WI38 (cell line): Measurements from ENCODE around the gene GNAT2.
"Not testable (repeated sequence)": the region's sequence is repeated elsewhere in the genome, so short reads cannot be mapped to it uniquely, and the experiment has no call there.

Source experiments
- H3K4me3 ChIP-seq: 2 replicates; pipeline ENCODE4 v1.5.1; 2011; ENCODE audit warnings: low read depth, mild to moderate bottlenecking, control low read depth, low read length
- CTCF ChIP-seq: IDR thresholded peaks from 2 replicates; pipeline ENCODE4 v1.5.1; 2012; ENCODE audit warnings: low read depth, mild to moderate bottlenecking, control low read depth, low read length

Gene GNAT2

DNA sequence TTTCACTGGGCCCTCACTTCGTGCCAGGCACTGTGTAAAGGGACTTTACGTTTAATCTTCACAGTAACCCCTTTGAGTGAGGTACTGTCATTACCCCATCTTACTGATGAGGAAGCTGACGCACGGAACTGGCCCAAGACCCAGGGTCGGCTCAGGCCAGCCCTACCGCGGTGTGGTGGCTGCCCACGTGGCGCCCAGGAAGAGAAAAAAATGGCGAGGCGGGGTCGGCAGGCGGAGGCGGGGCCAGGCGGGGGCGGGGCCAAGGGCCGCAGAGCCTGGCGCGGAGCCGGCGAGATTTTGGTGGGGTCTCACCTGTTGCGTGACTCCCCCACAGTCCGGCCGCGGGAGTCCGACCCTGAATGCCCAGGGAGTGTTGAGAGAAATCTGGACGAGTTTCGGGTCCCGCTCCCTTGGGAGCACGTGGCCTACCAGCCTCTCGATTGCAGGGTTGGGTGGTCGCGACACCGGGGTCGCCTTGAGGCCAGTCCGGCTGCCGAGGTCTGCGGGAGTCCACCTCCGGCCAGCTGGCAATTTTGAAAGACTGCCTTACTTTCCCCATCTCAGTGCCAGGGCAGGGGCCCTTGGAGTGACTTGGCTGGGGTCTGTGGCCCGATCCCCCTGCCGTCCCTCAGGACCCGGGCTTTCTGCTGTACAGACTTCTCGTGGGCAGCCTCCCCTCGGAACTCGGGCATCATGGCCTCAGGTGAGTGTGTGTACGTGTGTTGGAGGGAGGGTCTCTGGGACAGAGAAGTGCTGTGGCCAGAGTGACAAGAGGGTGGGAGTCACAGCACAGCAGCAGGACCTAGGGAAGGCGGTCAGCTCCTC, at the start of gene GNAT2, which contains the start of gene AMPD2:
GNAT2 (minus strand) TSS at position 41 of the 825 bp plus-strand sequence. CDS start 6,746 bp downstream, outside the sequence.
AMPD2 (plus strand) TSS at position 262 of the 825 bp plus-strand sequence. CDS start 1,339 bp downstream, outside the sequence.
- H3K4me3 ChIP-seq: peak within 1 kb of the TSS; percentile 89
- TF ChIP-seq CTCF: no peak

- H3K4me3 ChIP-seq: peak overlapping the region; percentile 62
Observed at GRCh38 chr1:109668123-109668775, 48.8 kb upstream of the GNAT2 start.

DNA sequence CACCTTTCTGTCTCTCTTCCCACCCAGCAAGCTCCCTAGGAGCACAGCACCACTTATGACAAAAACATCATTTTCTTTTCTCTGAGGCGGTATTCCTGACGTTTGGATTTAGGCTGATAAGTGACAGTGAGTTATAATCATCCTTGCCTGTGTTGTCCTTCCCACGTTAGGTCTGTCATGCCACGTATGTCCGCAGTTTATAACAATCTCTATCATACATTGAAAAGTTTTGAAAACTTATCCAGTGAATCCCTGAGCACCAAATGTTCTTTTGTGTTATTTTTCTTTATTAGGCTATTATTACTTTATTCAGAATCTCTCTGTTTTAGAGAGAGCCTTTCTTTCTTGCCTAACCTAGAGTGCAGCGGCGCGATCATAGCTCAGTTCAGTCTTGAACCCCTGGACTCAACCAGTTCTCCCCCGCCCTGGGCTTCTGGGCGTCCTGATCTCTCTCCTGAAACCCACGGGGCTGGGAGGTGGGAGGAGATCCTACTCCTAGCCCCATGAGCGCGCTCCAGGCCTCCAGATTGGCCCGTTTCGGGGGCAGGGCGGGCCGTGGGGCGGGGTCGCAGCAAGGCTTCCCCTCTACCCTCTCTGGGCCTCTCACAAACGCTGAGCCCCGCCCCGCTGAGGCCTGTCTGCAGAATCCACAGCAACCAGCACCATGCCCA, 48.2 kb upstream of the GNAT2 start, which contains the start of gene GSTM2:
GSTM2 (plus strand) TSS at position 606 of the 671 bp plus-strand sequence; CDS start at position 665, 59 bp downstream.
- H3K4me3 ChIP-seq: peak within 1 kb of the TSS; percentile 62
- no peak for TF ChIP-seq CTCF

More at GRCh38 chr1:109668123-109668775, 48.8 kb upstream of the GNAT2 start:
- no peak for TF ChIP-seq CTCF

DNA sequence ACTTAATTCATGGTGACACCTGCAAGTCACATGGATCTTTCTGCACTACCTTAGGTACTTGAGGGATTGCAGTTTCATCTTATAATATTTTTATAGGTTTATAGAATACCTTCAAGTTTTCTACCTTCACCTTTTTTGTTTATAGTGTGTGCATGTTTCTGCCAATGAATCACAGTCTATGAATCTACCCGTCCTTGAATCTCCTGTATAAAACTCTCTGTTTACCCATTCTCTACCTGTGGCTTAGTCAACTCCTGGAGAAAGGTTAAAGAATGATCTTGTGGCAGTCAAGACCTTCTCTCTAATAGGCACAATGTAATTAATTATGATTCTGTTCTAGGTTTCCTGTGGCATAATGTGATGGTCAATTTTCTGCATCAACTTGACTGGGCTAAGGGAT, 45.3 kb upstream of the GNAT2 start:
- no peak for TF ChIP-seq CTCF
- H3K4me3 ChIP-seq: no peak overlapping the region

GRCh38 chr1:109661391-109661790, 42.0 kb upstream of the GNAT2 start:
- no peak for TF ChIP-seq CTCF
- H3K4me3 ChIP-seq: no peak overlapping the region

GRCh38 chr1:109660691-109661026, 41.2 kb upstream of the GNAT2 start:
- H3K4me3 ChIP-seq: not testable (repeated sequence)

GRCh38 chr1:109659997-109660690, 40.7 kb upstream of the GNAT2 start:
- no peak overlapping the region for H3K4me3 ChIP-seq
- no peak for TF ChIP-seq CTCF
